Psoas muscle (tissue), 8 donors: ENCODE results near the gene RABGAP1L. TPM values are rescaled to one million over a fixed set of nuclear protein-coding genes. Genes with fewer than 3 reads are reported as not detected.

Experiments
- ATAC-seq, 4 donors: fragments of 200-7000 bp; cut with Tn5 transposase; one replicate each; pipeline ENCODE4 v1.9.1; 2020; ENCODE audit warnings: moderate library complexity in 3 of 4, mild to moderate bottlenecking in 2 of 4
- DNase-seq, 2 donors: peaks; one replicate each; pipeline ENCODE4 v3.0.0-alpha.2; 2020
- H3K27ac ChIP-seq: fragments of 200-600 bp; one replicate; pipeline ENCODE4 v1.8.0; 2022
- H3K27me3 ChIP-seq, 3 donors: fragments of 200-600 bp in 1 of 3; one replicate each; pipeline versions ENCODE4 v1.6.1 to v1.8.0; 2013 to 2022; ENCODE audit warnings: low read length in 2 of 3, mild to moderate bottlenecking in 2 of 3, moderate library complexity in 1 of 3; ENCODE audit not compliant: insufficient read depth in 3 of 3
- H3K36me3 ChIP-seq, 2 donors: fragments of 200-600 bp in 1 of 2; one replicate each; pipeline versions ENCODE4 v1.6.1 to v1.8.0; 2013 to 2022; ENCODE audit warnings: low read depth in 1 of 2, mild to moderate bottlenecking in 1 of 2, moderate library complexity in 1 of 2; ENCODE audit not compliant: insufficient read depth in 1 of 2
- H3K4me1 ChIP-seq: fragments of 200-600 bp; one replicate; pipeline ENCODE4 v1.8.0; 2022
- H3K4me3 ChIP-seq: fragments of 200-600 bp; one replicate; pipeline ENCODE4 v1.8.0; 2022; ENCODE audit warnings: mild to moderate bottlenecking
- H3K9me3 ChIP-seq: fragments of 200-600 bp; one replicate; pipeline ENCODE4 v1.8.0; 2022
- WGBS, 3 donors: extraction: QIAGEN DNeasy Blood & Tissue Kit; methylation state at CpG; one replicate each; pipeline versions ENCODE4 v1.1.6 to v1.1.7; 2013; 5-methylcytosine and 5-hydroxymethylcytosine counted together
- intact Hi-C, 2 donors: fragments of 100-400 bp; cut with DNase I; formaldehyde crosslinking; loops; one replicate each; pipeline versions ENCODE4 v1.11.0 to v1.14.2; 2022
- polyA plus RNA-seq, 3 donors: library from polyadenylated mRNA; stranded (reverse); fragments of 200-250 nt; gene quantifications; one replicate each; pipeline ENCODE4 v1.2.3, GENCODE V29; 2013
- total RNA-seq, 4 donors: library from RNA; stranded (reverse); fragmentation: NEBNext Ultra II Directional in 2 of 4; extraction: Animal tissue kit (Norgen Biotek cat#: 25700) in 2 of 4; gene quantifications; one replicate each; pipeline versions ENCODE4 v1.2.1 to v1.2.4, GENCODE V29; 2021 to 2023
- TF ChIP-seq, protein P1 (sequence below): fragments of 200-600 bp; IDR thresholded peaks from one replicate; pipeline ENCODE4 v1.8.0; 2022; ENCODE audit warnings: antibody characterized with exemption
- donor health status: healthy with polysubstance abuse.
- donor health status: DM: no; HTN: no; CAD: no; lungs with moderate emphysema.
- donor health status: Bipolar disorder and iron deficiency.
- donor health status: healthy.
- donor health status: DM: yes; HTN: yes; CAD: no.
- donor health status: DM: no; HTN: no; CAD: no.
- donor health status: DM: no; HTN: no; CAD: no.
- donor health status: DM: yes; HTN: yes; CAD: no.

The RABGAP1L gene
- total and polyA plus RNA-seq, 7 donors, result 2.9 to 14.4 (median 8.7) TPM

DNA sequence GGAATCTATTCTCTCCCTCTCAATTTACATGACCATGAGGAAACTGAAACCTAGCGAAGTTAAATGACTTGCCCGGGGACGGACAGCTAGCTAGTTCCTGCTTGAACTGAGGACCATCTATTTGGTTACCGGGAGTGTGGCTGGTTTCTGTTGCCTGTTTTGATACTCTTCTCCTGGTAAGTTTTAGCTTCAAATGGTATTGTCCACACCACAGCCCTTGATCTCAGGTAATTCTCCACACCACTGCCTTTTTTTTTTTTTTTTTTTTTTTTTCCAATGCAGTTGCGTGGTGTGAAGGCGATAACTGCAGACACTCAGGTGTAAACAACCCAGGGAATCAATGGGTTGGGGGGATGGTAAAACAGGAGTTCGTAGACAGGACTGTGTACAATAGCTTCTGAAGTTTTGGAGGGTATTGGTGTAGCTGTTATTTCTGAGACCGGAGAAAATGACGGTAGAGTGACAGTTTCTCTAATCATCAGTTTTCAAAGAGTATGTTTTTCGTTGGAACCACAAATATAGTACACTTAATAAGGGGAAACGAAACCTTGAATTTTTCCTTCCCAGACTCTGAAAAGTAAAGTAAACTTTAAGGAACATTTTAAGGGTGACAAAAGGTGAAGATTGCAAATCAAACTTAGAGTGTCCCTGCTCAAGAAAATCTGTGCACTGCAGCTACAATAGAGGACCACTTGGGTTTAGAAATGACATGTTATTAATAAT is 715.2 kb downstream of the RABGAP1L start:
- Histone ChIP-seq H3K4me1 (no peaks in the 10 kb centered on the region), H3K27me3 (no peaks in the 10 kb centered on the region), H3K27ac (no peak overlapping the region), H3K9me3 (no peaks in the 10 kb centered on the region), H3K4me3 (peak overlapping the region; percentile 44), H3K36me3 (no peaks in the 10 kb centered on the region)
- intact Hi-C loops, result no loop called here
- TF ChIP-seq, protein P1, sequence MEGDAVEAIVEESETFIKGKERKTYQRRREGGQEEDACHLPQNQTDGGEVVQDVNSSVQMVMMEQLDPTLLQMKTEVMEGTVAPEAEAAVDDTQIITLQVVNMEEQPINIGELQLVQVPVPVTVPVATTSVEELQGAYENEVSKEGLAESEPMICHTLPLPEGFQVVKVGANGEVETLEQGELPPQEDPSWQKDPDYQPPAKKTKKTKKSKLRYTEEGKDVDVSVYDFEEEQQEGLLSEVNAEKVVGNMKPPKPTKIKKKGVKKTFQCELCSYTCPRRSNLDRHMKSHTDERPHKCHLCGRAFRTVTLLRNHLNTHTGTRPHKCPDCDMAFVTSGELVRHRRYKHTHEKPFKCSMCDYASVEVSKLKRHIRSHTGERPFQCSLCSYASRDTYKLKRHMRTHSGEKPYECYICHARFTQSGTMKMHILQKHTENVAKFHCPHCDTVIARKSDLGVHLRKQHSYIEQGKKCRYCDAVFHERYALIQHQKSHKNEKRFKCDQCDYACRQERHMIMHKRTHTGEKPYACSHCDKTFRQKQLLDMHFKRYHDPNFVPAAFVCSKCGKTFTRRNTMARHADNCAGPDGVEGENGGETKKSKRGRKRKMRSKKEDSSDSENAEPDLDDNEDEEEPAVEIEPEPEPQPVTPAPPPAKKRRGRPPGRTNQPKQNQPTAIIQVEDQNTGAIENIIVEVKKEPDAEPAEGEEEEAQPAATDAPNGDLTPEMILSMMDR, result no peak
- ATAC-seq (no peak), DNase-seq (no peak)
- WGBS, 3 donors, result 49 to 56% (median 54%) methylated on average over 11 of the region's 11 CpGs

DNA sequence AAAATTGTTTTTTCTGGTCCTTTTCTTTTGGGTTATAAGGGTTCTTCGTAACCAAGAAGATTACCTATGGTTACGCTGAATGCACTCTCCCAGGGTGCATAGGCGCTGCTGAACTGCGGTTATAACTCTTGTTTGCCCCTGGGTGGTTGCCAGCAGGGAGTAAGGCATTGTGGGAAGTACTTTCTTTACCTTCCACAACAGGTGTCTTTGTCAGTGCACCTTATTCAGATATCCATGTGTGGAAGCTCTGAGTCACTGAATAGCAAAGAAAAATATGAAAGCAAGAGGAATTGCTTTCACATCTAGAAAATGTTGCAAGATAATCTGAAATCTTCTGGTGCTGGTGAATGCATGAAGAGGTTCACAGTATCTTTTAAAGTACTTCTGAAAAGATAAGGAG is 716.0 kb downstream of the RABGAP1L start:
- Histone ChIP-seq H3K4me1 (no peaks in the 10 kb centered on the region), H3K4me3 (no peak overlapping the region), H3K27ac (no peak overlapping the region), H3K27me3 (no peaks in the 10 kb centered on the region), H3K9me3 (no peaks in the 10 kb centered on the region), H3K36me3 (no peaks in the 10 kb centered on the region)
- intact Hi-C loops, result no loop called here
- DNase-seq (no peak), ATAC-seq (no peak)
- 79 to 86% (median 80%) methylated on average over 4 of the region's 4 CpGs for WGBS, 3 donors
- TF ChIP-seq, protein P1, result no peak

DNA sequence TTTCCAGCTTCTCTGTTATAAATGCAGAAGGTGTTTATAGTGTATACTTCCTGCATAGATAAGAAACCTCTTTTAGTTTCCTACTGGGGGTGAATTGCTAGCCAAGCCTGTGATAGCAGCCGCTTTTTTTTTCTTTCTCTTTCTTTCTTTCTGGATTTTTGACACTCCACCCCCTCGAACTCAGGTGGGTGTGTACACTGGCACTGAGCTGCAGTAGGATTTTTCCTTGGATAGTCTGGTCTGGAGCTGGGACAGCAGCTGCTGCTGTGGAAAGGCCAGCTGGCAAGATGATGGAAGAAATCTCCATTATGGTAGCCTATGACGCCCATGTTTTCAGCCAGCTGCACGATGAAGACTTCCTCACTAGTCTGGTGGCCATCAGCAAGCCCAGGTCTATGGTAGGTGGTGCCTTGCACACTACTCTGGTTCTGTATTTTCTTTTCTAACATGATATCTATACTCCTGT is 717.9 kb downstream of the RABGAP1L start:
- Histone ChIP-seq H3K4me3 (no peak overlapping the region), H3K27ac (no peak overlapping the region), H3K27me3 (no peaks in the 10 kb centered on the region), H3K36me3 (no peaks in the 10 kb centered on the region), H3K9me3 (no peaks in the 10 kb centered on the region), H3K4me1 (no peaks in the 10 kb centered on the region)
- ATAC-seq, result no peak
- TF ChIP-seq, protein P1, result no peak
- DNase-seq, result no peak
- intact Hi-C loops, result no loop called here
- 21 to 38% (median 26%) methylated on average over 4 of the region's 4 CpGs for WGBS, 3 donors

DNA sequence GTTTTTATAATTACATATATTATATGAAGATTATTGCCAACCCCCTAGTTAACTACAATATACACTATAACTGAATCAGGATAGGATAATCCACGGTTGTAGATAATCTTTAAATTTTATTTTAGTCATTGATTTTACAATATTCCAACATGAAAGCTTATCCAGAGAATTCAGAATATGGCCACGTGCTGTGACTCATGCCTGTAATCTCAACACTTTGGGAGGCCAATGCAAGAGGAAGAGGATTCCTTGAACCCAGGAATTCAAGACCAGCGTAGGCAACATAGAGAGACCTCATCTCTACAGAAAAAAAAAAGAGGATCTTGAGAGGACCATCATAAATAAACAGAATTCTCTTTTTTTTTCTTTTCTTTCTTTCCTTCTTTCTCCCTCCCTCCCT is 720.9 kb downstream of the RABGAP1L start:
- no peaks in the 10 kb centered on the region for H3K9me3 ChIP-seq
- intact Hi-C loops, result no loop called here
- ATAC-seq, result no peak

More for the DNA sequence above, 720.9 kb downstream of the RABGAP1L start:
- WGBS, 3 donors, result 82 to 92% (median 92%) methylated on average over 3 of the region's 3 CpGs
- H3K27ac ChIP-seq, result no peak overlapping the region
- peaks cover 12% of the 10 kb centered on the region for H3K4me1 ChIP-seq
- no peak overlapping the region for H3K4me3 ChIP-seq
- TF ChIP-seq, protein P1, result no peak
- no peaks in the 10 kb centered on the region for H3K27me3 ChIP-seq
- DNase-seq, result no peak
- no peaks in the 10 kb centered on the region for H3K36me3 ChIP-seq
